Lung (tissue), 12 donors: ENCODE results near the gene PPM1F. TPM values are rescaled to one million over a fixed set of nuclear protein-coding genes. Genes with fewer than 3 reads are reported as not detected.

Experiments
- ATAC-seq: fragments of 200-7000 bp; cut with Tn5 transposase; one replicate; pipeline ENCODE4 v1.9.1; 2020; ENCODE audit warnings: moderate number of reproducible peaks; ENCODE audit not compliant: insufficient read depth, low FRiP score
- DNase-seq, 3 donors: peaks; one replicate each; pipeline ENCODE4 v3.0.0-alpha.2; 2013 to 2017
- H3K27ac ChIP-seq, 2 donors: one replicate each; pipeline ENCODE4 v1.5.1; 2013; ENCODE audit warnings: mild to moderate bottlenecking in 2 of 2, moderate library complexity in 2 of 2, control low read depth in 1 of 2, inconsistent platforms in 1 of 2, low read depth in 1 of 2, low read length in 1 of 2
- H3K27me3 ChIP-seq, 3 donors: one replicate each; pipeline ENCODE4 v1.5.1; 2013; ENCODE audit warnings: low read length in 2 of 3; ENCODE audit not compliant: control insufficient read depth in 3 of 3, insufficient read depth in 3 of 3
- H3K36me3 ChIP-seq, 4 donors: one replicate each; pipeline ENCODE4 v1.5.1; 2013; ENCODE audit warnings: low read length in 4 of 4, mild to moderate bottlenecking in 1 of 4, moderate library complexity in 1 of 4; ENCODE audit not compliant: control insufficient read depth in 4 of 4, insufficient read depth in 4 of 4
- H3K4me1 ChIP-seq, 5 donors: one replicate each; pipeline ENCODE4 v1.5.1; 2013; ENCODE audit warnings: low read length in 5 of 5, mild to moderate bottlenecking in 2 of 5, moderate library complexity in 1 of 5; ENCODE audit not compliant: control insufficient read depth in 5 of 5, insufficient read depth in 5 of 5
- H3K4me3 ChIP-seq: one replicate; pipeline ENCODE4 v1.5.1; 2013; ENCODE audit warnings: mild to moderate bottlenecking, control low read depth, moderate library complexity
- H3K9ac ChIP-seq, 2 donors: one replicate each; pipeline ENCODE4 v1.5.1; 2013; ENCODE audit warnings: low read length in 2 of 2, control low read depth in 1 of 2; ENCODE audit not compliant: insufficient read depth in 1 of 2
- H3K9me3 ChIP-seq, 4 donors: one replicate each; pipeline ENCODE4 v1.5.1; 2013; ENCODE audit warnings: low read length in 3 of 4, mild to moderate bottlenecking in 1 of 4, moderate library complexity in 1 of 4; ENCODE audit not compliant: control insufficient read depth in 4 of 4, insufficient read depth in 3 of 4
- WGBS, 2 donors: extraction: QIAGEN DNeasy Blood & Tissue Kit; methylation state at CpG; one replicate each; pipeline ENCODE4 v1.1.7; 2013; 5-methylcytosine and 5-hydroxymethylcytosine counted together
- polyA plus RNA-seq, 2 donors: library from polyadenylated mRNA; stranded (reverse); fragments of 200-250 nt; gene quantifications; one replicate each; pipeline ENCODE4 v1.2.1, GENCODE V29; 2013
- total RNA-seq, 2 donors: library from RNA; depleted of rRNA in 1 of 2; stranded (reverse); fragments of >200 nt in 1 of 2; gene quantifications; one replicate each; pipeline ENCODE4 v1.2.1, GENCODE V29; 2014 to 2021
- TF ChIP-seq, protein P1 (sequence below): IDR thresholded peaks from 2 replicates; pipeline ENCODE4 v1.5.1; 2012; ENCODE audit warnings: mild to moderate bottlenecking; ENCODE audit errors: control extremely low read depth, extremely low read depth
- donor health status: control.
- donor health status: control.
- donor health status: Bipolar disorder and iron deficiency.
- donor health status: healthy.
- donor health status: DM: yes; HTN: yes; CAD: no.

The PPM1F gene
- total and polyA plus RNA-seq, 4 donors, result 25.8 to 62.4 (median 32.6) TPM

DNA sequence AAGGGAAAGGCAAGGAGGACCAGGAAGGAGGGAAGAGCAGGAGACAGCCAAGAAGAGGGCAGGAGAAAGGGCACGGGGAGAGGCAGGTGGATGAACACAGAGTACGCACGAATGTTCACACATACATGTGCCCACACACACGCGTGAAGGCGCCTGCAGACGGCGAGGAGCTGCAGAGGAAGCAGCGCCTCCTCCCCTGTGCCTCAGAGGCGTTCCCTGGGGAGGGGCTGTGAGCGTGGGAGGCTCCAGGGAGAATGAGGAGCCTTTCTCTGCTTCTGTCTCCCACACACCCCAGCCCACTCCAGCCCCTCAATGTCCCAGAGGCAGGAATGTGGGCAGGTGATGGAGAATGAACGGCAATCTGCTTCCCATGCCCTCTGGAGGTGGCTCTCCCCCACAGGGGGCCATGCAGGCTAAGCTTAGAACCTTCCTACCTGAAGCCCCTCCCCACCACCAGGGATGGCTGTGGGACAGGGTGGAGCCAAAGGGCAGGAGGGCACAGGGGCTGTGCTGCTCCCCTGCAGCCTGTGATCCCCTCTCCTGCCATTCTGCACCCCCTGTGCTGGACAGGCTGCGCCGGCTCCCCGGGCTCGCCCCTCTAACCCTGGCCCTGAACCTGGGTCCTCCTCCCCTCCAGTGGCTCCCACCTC is 25.3 kb downstream of the PPM1F start:
- no peak overlapping the region for H3K27ac ChIP-seq
- 80 to 87% methylated on average over 15 to 16 of the region's 16 CpGs for WGBS, 2 donors

DNA sequence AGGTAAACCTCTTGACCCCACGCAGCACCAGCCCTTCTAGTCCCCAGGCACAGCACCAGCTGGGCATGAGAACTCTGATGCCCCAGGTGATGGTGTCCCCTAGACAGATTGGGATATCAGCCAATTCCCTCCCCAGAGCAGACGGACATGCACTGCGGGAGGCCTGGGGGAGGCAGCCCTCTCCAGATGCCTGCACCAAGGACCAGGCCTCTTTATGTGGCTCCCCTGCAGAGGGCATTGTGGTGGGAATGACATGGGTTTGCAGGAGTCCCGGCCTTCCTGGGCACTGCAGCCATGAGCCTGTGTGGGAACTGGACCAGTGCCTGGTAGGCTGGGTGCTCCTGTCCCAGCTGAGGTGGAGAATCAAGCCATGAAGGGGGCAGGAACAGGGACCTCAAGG is 25.9 kb downstream of the PPM1F start:
- H3K9ac ChIP-seq, result no peak overlapping the region
- DNase-seq (no peak), ATAC-seq (no peak)
- H3K4me1 ChIP-seq, result peaks cover 0 to under 1% (median 0%) of the 10 kb centered on the region in 5 donors
- WGBS, 2 donors, result 95 to 98% methylated on average over 4 of the region's 4 CpGs
- TF ChIP-seq, protein P1, sequence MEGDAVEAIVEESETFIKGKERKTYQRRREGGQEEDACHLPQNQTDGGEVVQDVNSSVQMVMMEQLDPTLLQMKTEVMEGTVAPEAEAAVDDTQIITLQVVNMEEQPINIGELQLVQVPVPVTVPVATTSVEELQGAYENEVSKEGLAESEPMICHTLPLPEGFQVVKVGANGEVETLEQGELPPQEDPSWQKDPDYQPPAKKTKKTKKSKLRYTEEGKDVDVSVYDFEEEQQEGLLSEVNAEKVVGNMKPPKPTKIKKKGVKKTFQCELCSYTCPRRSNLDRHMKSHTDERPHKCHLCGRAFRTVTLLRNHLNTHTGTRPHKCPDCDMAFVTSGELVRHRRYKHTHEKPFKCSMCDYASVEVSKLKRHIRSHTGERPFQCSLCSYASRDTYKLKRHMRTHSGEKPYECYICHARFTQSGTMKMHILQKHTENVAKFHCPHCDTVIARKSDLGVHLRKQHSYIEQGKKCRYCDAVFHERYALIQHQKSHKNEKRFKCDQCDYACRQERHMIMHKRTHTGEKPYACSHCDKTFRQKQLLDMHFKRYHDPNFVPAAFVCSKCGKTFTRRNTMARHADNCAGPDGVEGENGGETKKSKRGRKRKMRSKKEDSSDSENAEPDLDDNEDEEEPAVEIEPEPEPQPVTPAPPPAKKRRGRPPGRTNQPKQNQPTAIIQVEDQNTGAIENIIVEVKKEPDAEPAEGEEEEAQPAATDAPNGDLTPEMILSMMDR, result no peak
- H3K36me3 ChIP-seq, result peaks cover 4 to 57% (median 11%) of the 10 kb centered on the region in 4 donors
- H3K4me3 ChIP-seq, result no peak overlapping the region
- no peaks in the 10 kb centered on the region for H3K9me3 ChIP-seq
- no peaks in the 10 kb centered on the region for H3K27me3 ChIP-seq
- no peak overlapping the region for H3K27ac ChIP-seq

More for the DNA sequence above, 25.3 kb downstream of the PPM1F start:
- TF ChIP-seq, protein P1, result no peak
- DNase-seq, result no peak
- H3K9ac ChIP-seq, result no peak overlapping the region
- peaks cover 7 to 58% (median 12%) of the 10 kb centered on the region in 4 donors for H3K36me3 ChIP-seq
- H3K4me3 ChIP-seq, result no peak overlapping the region
- ATAC-seq, result no peak
- no peaks in the 10 kb centered on the region for H3K9me3 ChIP-seq
- no peaks in the 10 kb centered on the region for H3K4me1 ChIP-seq
- no peaks in the 10 kb centered on the region for H3K27me3 ChIP-seq

DNA sequence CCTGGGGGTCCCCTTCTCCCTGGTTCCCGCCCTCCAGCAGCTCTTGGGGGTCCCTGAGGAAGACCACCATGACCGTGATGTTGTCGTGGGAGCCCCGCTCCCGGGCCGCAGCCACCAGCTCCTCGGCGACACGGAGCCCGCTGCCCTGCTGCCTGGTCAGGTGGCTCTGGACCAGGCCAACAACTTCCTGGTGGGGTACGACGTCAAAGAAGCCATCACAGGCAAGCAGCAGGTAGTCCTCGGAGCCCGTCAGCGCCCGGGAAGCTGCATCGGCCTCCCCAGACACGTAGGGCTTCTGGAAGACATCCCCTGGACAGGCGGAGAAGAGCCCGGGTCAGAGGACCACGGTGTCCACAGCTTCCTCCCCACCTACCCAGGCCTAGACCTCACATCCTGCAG is 29.5 kb downstream of the PPM1F start:
- Histone ChIP-seq H3K4me1 (peaks cover 0 to 5% (median 0%) of the 10 kb centered on the region in 5 donors), H3K27ac (no peak overlapping the region), H3K9ac (no peak overlapping the region), H3K9me3 (no peaks in the 10 kb centered on the region), H3K27me3 (no peaks in the 10 kb centered on the region), H3K36me3 (peaks cover 0 to 54% (median 2%) of the 10 kb centered on the region in 4 donors), H3K4me3 (no peak overlapping the region)
- ATAC-seq (no peak), DNase-seq (no peak)
- 96% methylated on average over 20 to 21 of the region's 21 CpGs for WGBS, 2 donors
- TF ChIP-seq, protein P1, result no peak
